ENCODE results near the gene PLPPR3.

PLPPR3 gene, protein sequence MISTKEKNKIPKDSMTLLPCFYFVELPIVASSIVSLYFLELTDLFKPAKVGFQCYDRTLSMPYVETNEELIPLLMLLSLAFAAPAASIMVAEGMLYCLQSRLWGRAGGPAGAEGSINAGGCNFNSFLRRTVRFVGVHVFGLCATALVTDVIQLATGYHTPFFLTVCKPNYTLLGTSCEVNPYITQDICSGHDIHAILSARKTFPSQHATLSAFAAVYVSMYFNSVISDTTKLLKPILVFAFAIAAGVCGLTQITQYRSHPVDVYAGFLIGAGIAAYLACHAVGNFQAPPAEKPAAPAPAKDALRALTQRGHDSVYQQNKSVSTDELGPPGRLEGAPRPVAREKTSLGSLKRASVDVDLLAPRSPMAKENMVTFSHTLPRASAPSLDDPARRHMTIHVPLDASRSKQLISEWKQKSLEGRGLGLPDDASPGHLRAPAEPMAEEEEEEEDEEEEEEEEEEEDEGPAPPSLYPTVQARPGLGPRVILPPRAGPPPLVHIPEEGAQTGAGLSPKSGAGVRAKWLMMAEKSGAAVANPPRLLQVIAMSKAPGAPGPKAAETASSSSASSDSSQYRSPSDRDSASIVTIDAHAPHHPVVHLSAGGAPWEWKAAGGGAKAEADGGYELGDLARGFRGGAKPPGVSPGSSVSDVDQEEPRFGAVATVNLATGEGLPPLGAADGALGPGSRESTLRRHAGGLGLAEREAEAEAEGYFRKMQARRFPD

GRCh38 chr19:821825-822503 is at the start of gene PLPPR3:
Gene PLPPR3, minus strand, starts transcription at chr19:821955. Its CDS starts 396 bp downstream, at chr19:821559.
- no peak for DNase-seq (ENCODE audit: low read depth)

GRCh38 chr19:870963-871401 is 49.2 kb upstream of the PLPPR3 start:
- no peak for DNase-seq (ENCODE audit: low read depth)

- no peak for DNase-seq (ENCODE audit: low read depth)
Observed at GRCh38 chr19:870314-870713, 48.6 kb upstream of the PLPPR3 start.

DNA sequence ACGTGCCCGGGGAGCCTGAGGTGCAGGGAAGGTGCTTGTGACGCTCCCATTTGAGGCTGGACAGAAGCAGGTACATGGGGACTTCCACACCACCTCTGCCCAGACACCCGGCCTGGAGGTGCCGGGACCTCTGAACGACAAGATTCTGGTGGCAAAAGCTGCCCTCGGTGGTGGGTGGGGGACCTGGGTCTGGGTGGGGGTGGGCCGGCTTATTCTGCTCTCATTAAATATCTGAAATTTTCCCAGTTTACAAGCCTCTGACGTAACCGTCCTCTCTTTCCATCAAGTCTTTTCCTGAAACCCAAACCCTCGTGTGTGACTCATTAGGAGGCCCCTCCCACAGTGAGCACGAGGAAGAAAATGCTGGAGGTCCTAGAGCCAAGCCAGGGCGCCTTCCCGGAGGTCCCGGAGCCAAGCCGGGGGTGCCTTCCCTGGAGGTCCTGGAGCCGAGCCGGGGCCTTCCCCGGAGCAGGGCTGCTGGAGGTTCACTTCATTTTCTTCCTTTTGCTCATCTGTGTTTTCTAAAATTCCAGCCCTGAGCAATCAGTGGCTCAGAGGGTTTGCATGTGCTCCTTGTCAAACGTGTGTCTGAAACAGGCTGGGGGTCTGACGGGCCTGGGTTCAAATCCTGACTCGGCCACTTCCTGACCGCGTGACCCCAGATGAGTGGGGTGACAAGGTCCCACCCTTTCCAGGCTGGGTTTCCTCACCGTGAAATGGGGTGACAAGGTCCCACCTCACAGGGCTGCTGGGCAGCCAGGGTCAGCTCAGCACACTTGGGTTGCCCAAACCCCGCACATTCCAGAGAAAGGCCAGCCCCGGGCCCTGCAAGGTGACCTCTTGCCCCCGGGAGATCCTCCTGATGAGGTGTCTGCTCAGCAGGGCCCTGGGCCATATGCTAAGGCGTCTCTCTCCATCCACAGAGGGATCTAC is 47.8 kb upstream of the PLPPR3 start:
- DNase-seq (ENCODE audit: low read depth), result peak; percentile 58

DNA sequence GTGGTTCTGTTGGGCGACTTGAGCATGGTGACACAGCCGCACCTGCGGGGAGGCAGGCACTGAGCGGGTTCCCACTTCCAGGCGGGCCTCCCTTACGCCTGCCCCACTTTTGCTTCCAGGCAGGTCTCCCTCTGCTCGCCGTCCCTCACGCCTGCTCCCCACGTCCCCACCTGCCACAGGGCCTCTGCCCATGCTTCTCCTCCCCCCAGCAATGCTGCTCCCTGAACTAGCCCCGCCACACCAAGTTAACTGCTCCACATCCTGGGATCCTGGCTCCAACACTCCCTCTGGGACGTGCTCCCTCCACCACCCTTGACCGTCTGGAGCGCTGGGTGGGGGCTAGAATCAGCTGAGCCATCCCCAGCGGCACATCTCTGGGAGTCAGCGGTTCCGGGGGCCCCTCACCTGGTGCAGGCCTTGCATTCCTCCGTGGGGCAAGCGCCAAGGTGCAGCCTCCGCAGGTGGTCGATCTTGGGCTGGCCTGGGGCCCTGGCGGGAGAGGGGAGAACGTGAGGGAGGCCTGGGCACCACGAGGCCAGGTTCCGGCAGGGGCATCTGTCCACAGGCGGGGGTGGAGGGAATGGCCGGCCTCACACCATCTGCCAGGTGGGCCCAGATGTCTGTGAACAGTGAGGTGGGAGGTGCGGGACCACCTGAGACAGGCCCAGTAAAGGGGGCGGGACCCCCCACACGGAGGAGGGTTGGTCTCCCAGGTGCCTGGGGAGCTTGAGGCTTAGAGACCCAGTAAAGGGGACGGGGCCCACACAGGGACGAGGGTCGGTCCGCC is 46.9 kb upstream of the PLPPR3 start:
- no peak for DNase-seq (ENCODE audit: low read depth)

- DNase-seq (ENCODE audit: low read depth), result no peak
Observed at GRCh38 chr19:867855-868457, 46.2 kb upstream of the PLPPR3 start.

- no peak for DNase-seq (ENCODE audit: low read depth)
Observed at GRCh38 chr19:867301-867793, 45.6 kb upstream of the PLPPR3 start.

DNA sequence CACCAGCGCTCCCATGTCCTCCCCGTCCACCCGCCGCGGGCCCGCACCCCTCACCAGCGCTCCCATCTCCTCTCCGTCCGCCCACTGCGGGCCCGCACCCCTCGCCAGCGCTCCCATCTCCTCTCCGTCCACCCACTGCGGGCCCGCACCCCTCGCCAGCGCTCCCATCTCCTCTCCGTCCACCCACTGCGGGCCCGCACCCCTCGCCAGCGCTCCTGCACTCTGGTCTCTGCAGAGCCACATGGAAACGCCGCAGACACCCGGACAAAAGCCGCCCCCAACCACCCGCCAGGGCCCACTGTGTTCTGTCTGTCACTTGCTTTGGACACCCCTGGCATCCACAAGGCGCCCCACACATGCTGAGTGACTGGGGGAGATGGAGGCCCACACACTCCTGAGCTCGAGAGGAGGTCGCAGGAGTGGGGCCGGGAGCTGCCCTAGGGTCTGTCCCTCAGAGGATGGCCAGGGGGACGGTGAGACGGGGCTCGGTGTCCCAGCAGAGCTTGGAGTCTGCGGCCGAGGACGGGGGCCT is 45.1 kb upstream of the PLPPR3 start:
- no peak for DNase-seq (ENCODE audit: low read depth)

DNA sequence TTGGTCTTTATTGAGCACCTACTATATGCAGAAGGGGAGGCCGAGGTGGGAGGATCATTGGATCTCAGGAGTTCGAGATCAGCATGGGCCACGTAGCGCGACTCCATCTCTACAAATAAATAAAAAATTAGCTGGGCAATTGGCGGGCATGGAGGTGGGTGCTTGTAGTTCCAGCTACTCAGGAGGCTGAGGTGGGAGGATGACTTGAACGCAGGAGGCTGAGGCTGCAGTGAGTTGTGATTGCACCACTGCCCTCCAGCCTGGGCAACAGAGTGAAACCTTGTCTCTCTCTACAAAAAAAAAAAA is 41.5 kb upstream of the PLPPR3 start:
- DNase-seq (ENCODE audit: low read depth), result no peak

- DNase-seq (ENCODE audit: low read depth), result no peak
Observed at GRCh38 chr19:862581-863314, 41.0 kb upstream of the PLPPR3 start.

- DNase-seq (ENCODE audit: low read depth), result no peak
Observed at GRCh38 chr19:861756-862580, 40.2 kb upstream of the PLPPR3 start.

DNA sequence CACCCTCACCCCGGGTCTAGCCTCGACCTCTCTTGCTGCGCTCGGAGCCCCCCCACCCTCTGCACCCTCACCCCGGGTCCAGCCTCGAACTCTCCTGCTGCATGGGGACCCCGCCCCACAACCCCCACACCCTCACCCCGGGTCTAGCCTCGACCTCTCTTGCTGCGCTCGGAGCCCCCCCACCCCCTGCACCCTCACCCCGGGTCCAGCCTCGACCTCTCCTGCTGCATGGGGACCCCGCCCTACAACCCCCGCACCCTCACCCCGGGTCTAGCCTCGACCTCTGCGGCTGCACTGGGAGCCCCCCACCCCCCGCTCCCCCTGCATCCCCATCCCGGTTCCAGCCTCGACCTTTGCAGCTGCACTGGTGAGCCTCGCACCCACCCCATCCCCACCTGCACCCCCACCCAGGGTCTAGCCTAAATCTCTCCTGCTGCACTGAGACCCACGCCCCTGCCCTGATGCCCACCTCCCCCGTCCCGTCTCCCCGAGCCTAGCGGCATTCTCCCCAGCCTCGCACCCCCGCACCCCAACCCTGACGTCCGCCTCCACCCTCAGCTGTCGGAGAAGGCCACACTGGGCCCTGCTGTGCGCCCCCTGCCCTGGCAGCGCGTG is 39.5 kb upstream of the PLPPR3 start:
- no peak for DNase-seq (ENCODE audit: low read depth)

DNA sequence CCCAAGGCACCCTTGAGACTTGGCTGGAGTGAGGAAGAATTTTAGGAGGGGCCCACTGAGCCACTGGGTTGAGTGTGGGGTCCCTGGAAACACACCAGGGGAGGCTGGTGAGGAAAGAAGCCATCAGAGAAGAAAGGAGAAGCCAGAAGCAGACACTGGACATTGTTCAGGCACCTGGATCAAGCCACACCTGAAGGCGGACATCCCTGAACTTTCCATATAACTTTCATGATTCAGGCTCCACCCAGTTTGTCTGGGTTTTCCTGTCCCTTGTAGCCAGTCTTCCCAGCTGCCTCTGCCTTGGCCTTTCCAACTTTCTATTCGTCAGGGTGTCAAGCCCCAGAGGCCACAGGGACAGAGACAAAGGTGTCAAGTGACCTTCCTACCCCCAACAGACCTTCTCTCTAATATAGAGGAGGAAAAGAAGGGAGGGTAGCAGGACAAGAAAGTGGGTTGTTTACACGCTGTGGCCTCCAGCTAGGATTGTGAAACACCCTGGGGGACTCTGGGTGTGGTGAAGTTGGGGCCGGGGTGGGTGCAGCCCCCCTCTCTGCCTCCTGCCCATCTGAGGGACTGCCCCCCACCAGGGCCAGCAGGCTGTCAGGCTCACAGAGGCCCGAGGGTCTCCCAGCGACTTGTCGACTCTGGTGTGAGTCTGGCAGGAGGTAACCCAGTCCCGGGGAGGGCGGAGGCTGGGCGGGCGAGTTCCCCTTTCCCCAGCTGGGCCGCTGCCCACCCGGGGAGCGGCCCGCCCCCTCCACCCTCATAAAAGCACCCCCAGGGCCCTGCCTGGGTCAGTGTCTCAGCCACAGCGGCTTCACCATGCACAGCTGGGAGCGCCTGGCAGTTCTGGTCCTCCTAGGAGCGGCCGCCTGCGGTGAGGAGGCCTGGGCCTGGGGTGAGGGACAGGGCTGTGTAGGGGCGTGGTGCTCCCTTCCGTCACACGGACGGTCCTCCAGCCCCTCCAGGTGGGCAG is 37.4 kb upstream of the PLPPR3 start, which contains the start of gene CFD:
TSS of gene CFD (plus strand) at position 797 of the 976 bp plus-strand sequence. CDS start at position 823, 26 bp downstream.
- no peak for DNase-seq (ENCODE audit: low read depth)

GRCh38 chr19:858284-858683 is 36.5 kb upstream of the PLPPR3 start:
- DNase-seq (ENCODE audit: low read depth), result no peak

GRCh38 chr19:855566-856120 is 33.9 kb upstream of the PLPPR3 start:
- no peak for DNase-seq (ENCODE audit: low read depth)

DNA sequence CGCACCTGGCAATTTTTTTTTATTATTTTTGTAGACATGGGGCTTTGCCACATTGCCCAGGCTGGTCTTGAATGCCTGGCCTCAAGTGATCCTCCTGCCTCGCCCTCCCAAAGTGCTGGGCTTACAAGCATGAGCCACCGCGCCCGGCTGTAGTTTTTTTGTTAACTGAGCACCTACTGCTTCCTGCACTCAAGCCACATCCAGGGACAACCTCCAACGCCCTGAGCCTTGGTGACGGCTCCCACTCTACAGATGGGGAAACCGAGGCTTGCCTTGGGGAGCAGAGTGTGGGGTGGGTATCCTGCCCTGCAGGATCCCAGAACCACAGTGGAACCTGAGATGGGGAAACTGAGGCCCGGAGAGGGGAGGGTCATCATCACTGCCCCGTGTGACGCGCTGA is 33.4 kb upstream of the PLPPR3 start:
- no peak for DNase-seq (ENCODE audit: low read depth)
